ENCODE data around the gene CDC40.

The CDC40 gene

DNA sequence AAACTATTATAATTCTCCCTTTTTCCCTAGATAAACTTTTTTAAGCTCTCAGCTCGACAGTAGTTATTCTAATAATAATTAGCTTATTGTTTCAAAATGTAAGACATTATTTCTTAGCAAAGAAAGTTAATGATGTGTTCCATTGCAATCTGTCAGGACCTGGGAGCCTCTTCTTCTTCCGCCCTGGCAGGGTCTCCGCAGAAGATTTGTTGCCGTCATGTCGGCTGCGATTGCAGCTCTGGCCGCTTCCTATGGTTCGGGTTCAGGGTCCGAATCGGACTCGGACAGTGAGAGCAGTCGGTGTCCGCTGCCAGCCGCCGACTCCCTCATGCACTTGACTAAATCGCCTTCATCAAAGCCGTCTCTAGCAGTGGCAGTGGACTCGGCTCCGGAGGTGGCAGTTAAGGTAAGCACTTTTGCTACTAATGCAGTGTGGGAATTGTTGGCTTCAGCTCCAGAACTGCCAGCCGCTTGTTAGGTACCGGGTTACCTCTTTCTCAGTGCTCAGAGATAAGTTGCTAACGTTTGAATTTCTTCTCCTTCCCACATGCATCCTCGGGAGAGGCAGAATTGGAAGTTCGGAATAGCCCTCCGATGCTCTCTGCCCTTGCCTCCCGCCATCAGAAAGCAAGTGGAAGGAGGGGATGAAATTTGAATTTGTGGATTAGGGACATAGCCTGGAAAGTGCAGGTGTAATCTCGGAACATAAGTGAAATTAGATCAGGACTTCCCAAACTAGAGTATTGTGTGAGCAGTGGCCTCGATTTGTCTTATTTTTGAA, at the start of gene CDC40:
TSS of gene CDC40 (plus strand) at position 200 of the 781 bp plus-strand sequence. CDS start at position 218, 18 bp downstream.
- in situ Hi-C loops (cut with MboI; ENCODE audit: low sequenced_read_pairs) = no loop called here

GRCh38 chr6:110137924-110138887, 42.0 kb upstream of the CDC40 start:
- in situ Hi-C loops (cut with MboI; ENCODE audit: low sequenced_read_pairs) = no loop called here

GRCh38 chr6:110139052-110139451, 41.2 kb upstream of the CDC40 start:
- in situ Hi-C loops (cut with MboI; ENCODE audit: low sequenced_read_pairs) = no loop called here

DNA sequence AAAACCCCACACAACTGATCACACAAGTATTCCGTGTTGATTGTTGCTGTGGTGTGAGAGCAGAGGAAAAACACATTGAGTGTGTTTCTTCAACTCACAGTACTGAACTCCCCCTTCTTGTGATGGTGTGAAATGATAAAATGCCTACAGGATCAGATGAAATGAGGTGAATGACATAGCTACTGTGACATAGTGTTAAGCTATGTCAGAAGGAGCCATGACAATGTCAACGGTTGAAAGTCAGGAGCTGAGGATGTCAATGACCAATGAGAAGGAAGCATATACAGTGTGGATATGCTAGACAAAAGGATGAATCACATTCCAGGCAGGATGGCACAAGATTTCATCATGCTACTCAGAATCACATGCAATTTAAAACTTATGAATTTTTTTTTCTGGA, 39.6 kb upstream of the CDC40 start:
- in situ Hi-C loops (cut with MboI; ENCODE audit: low sequenced_read_pairs) = no loop called here

- in situ Hi-C loops (cut with MboI; ENCODE audit: low sequenced_read_pairs) = no loop called here
Observed at GRCh38 chr6:110147870-110148269, 32.4 kb upstream of the CDC40 start.

- in situ Hi-C loops (cut with MboI; ENCODE audit: low sequenced_read_pairs) = no loop called here
Observed at GRCh38 chr6:110158479-110158878, 21.7 kb upstream of the CDC40 start.

- in situ Hi-C loops (cut with MboI; ENCODE audit: low sequenced_read_pairs) = no loop called here
Observed at GRCh38 chr6:110170081-110170480, 10.1 kb upstream of the CDC40 start.

GRCh38 chr6:110173506-110174132, 6.6 kb upstream of the CDC40 start:
- in situ Hi-C loops (cut with MboI; ENCODE audit: low sequenced_read_pairs) = no loop called here

GRCh38 chr6:110178626-110179405, 1.4 kb upstream of the CDC40 start:
- in situ Hi-C loops (cut with MboI; ENCODE audit: low sequenced_read_pairs) = no loop called here

- in situ Hi-C loops (cut with MboI; ENCODE audit: low sequenced_read_pairs) = no loop called here
Observed at GRCh38 chr6:110179406-110180227, 610 bp upstream of the CDC40 start, which contains the start of gene WASF1. Gene WASF1, minus strand, starts transcription at chr6:110179670. Its CDS starts 52,069 bp downstream, at chr6:110127601.

- in situ Hi-C loops (cut with MboI; ENCODE audit: low sequenced_read_pairs) = no loop called here
Observed at GRCh38 chr6:110181131-110182030, 1.2 kb downstream of the CDC40 start.

DNA sequence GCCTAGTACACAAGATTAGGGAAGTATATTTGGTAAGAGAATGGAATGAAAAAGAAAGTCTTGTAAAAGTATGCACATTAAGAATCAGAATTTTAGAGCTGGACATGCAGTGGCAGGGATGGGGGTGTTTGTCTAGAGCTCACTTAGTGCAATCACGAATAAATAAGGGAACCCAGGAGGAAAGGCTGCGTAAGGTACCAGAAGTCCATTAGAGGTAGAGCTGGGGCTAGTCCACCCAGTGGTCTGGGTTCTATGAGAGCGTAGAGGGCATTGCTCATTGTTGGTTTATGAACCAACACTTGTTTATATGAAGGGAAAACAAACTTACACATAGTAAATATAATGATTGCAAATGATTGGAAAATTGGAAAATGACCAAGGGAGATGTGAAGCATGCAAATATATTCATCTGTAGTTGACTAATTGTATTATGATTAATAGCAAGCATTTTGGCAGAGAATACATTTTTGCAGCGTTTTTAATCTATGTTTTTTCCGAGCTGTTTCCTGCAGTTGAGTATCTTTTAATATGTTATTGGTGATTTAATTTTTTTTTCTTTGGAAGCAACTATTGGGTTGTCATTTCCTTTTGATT, 3.2 kb downstream of the CDC40 start:
- in situ Hi-C loops (cut with MboI; ENCODE audit: low sequenced_read_pairs) = no loop called here

GRCh38 chr6:110185879-110186278, 5.7 kb downstream of the CDC40 start:
- in situ Hi-C loops (cut with MboI; ENCODE audit: low sequenced_read_pairs) = no loop called here

DNA sequence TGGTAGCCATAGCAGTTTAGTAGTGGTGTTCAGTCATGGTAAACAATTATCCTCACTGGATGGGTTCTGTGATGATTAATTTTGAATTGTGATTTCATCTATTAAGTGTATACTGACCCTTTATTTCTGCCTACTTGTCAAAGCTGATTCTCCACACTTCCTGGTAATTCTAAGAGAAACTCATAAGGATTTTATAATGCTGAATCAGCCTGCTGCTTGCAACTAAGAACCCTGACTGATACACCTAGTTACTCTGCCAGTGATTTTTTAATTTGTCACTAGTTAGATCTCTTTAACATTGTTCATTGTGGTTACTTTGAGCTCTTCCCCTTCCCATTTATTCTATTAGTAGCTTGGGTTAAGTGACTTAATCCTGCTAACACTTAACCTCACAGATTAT, 8.6 kb downstream of the CDC40 start:
- in situ Hi-C loops (cut with MboI; ENCODE audit: low sequenced_read_pairs) = no loop called here

DNA sequence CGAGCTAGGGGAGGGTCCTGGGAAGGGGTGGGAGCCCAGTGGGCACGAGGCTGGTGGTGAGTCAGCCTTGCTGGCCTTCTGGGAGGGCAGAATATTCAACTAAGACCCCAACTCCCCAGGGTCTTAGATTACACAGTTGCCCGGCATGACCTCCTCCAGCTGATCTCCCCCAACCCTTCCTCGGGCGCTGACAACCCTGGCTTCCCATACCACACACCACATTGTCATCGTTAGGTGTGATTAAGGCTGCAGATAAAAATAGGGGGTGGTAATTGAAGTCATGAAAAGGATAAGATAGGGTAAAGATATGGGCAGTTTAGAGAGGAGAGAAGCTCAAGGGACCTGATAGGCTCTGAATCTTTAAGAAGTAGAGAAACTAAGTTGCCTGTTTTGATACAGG, 10.5 kb downstream of the CDC40 start:
- in situ Hi-C loops (cut with MboI; ENCODE audit: low sequenced_read_pairs) = no loop called here

- in situ Hi-C loops (cut with MboI; ENCODE audit: low sequenced_read_pairs) = no loop called here
Observed at GRCh38 chr6:110191477-110191876, 11.2 kb downstream of the CDC40 start.

GRCh38 chr6:110195639-110196038, 15.4 kb downstream of the CDC40 start:
- in situ Hi-C loops (cut with MboI; ENCODE audit: low sequenced_read_pairs) = no loop called here

DNA sequence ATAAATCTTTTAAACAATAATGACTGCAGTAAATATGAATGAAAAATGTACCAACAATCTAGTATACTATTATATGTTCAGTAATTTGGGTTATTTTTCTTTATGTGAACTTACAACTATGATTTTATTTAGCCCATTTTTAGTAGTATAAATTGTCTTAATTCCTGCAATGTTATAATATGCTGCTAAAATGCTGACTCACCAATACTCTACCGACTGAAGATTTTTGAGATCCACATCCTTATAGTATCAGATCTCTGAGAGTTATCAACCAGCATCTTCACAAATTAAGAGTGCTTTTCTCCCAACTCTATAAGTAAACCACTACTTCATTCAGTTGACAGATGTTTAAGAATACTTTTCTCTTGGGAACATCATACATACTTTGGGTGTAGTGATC, 16.6 kb downstream of the CDC40 start:
- in situ Hi-C loops (cut with MboI; ENCODE audit: low sequenced_read_pairs) = no loop called here
